ENCODE results near the gene SCAMP4. TPM values are rescaled to one million over a fixed set of nuclear protein-coding genes. Genes with fewer than 3 reads are reported as not detected.

Gene SCAMP4
- total RNA-seq, 1 donor from 2014 or later = 89.3 TPM

DNA sequence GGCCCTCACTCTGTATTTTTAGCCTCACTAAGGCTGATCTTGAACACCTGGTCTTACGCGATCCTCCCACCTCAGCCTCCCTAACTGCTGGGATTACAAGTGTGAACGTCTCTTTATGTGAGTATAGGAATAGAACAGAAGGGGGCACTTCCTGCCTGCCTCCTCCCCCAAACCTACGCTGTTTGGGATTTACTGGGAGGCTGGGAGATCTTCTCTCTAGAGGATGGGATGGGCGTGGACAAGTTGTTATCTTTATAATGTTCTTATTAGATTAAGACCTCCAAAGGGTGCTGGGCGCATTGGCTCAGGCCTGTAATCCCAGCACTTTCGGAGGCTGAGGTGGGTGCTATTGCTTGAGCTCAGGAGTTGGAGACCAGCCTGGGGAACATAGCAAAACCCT lies 32.9 kb downstream of the SCAMP4 start:
- DNase-seq (ENCODE audit: low spot score) = no peak

DNA sequence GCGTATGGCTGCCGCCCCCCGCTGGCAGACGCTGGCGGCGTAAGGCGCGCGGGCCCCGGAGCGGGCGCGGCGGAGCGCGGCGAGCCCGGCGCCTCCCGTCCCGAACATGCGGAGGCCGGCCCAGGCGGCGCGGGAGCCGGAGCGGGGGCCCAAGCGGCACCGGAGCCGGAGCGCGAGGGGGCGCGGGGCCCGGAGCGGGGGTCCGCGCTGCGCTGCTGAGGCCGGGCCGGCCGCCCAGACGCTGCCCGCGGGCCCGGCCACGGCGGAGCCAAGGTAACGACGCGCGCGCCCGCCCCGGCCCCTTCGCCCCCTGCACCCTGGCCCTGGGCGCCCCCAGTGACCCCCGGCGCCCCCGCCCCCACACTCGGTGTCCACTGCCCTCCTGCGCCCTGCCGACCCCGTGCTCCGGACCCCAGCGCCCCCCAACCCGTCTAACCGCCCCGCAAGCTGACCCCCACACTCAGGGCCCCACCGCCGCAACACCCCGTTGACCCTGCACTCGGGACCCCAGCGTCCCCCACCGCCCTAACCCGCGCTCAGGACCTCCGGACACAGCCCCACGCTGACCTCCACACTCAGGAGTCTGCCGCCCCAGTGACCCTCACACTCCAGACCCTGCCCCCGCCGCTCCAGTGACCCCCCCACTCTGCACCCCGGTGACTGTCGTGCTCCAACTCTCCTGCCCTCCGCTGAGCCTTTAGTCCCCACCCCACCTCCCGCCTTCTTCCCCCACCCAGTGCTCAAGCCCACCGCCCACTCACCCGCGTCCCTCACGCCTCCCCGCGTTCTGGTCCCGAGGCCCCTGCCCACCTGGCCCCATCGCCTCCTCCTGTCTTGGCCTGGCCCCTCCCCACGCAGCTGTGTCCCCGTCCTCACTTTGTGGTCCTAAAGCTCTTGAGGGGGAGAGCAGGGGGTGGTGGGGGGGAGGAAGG lies 36.2 kb downstream of the SCAMP4 start, which contains the start of gene CSNK1G2:
CSNK1G2 (plus strand) TSS at position 27 of the 932 bp plus-strand sequence. CDS start 28,601 bp downstream, outside the sequence.
- no peak for DNase-seq (ENCODE audit: low spot score)

DNA sequence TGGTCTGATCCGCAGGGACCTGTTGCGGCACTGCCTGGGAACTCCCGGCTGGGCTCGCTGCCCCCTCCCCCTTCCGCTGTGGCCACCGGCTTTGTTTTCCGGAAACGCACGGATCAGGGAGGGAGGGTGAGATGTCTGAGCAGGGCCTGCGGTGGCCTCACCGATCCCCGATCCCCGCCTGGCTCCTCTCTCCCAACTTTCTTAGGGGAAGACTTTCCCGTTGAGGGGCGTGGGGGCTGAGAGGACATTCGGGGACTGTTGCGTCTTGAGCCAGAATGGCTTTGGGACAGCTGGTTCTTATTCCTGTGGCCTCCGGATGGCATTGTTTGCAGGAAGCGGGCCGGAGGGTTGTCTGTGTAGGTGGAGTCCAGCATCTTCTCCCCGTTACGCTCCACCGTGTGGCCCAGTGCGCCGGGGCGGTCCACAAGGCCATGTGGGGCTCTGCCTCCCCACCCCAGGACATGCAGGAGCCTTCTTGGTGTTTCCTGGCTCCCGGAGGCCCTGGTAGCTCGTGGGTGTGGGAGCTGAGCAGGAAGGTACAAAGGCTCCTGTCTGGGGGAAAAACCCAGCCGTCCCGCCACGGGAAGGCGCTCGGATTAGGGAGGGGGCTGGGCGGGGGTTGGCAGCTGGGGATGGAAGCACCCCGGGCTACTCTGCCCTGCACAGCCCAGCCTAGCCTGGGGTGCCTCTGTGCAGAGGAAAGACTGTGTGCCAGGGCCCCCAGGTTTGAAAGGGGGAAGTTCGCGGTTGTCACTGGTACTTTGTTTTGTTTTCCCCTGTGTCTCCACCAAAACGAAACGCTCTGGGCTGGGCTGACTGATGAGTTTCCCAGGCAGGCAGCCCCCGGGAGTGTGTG lies 37.1 kb downstream of the SCAMP4 start:
- peak; percentile 74 for DNase-seq (ENCODE audit: low spot score)

DNA sequence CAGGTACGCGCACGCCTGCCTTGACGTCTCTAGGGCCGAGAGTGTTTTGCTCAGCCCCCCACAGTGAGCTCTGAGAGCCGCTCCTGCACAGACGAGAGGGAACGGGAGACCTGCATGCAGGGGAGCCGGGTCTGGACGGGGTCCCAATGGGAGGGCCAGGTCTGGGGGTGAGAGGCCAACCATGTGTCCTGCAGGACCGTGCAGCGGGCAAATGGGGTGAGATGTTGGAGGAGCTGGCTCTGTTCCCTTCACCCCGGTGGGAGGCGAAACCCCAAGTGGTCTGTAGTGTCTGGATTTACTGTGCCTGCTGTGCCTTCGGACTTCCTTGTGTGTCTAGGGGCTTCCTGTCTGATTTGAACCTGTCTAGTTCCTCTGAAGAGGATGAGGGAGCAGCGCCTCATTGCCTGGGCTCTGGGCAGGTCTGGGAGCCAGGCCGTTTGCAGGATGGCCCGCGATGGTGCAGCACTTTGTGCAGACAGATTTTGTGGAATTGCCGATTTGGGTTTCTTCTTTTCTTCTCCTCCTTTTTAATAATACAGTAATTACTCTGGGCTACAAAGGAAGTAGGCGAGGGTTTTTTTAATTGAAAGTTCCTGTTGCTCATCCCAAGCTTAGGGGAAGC lies 37.8 kb downstream of the SCAMP4 start:
- DNase-seq (ENCODE audit: low spot score) = no peak

DNA sequence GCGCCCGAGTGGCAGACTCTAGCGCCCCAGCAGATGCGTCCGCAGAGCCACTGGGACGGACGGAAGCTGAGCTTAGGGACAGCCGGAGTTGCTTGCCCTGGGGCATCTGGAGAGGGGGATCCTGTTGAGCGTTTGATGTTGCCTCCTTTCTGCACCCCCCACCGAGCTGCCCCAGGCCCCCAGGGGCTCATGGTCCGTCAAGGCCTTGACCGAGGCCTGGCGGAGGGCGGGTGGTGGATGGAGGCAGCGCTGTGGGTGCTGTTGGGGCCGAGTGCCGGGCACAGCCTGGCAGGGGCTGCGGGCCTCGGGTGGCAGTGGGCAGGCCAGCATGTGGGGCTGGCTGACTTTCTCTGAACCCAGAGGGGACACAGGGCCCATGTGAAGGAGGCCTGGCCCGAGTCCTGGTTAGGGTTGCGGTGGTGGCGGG lies 38.5 kb downstream of the SCAMP4 start:
- no peak for DNase-seq (ENCODE audit: low spot score)

DNA sequence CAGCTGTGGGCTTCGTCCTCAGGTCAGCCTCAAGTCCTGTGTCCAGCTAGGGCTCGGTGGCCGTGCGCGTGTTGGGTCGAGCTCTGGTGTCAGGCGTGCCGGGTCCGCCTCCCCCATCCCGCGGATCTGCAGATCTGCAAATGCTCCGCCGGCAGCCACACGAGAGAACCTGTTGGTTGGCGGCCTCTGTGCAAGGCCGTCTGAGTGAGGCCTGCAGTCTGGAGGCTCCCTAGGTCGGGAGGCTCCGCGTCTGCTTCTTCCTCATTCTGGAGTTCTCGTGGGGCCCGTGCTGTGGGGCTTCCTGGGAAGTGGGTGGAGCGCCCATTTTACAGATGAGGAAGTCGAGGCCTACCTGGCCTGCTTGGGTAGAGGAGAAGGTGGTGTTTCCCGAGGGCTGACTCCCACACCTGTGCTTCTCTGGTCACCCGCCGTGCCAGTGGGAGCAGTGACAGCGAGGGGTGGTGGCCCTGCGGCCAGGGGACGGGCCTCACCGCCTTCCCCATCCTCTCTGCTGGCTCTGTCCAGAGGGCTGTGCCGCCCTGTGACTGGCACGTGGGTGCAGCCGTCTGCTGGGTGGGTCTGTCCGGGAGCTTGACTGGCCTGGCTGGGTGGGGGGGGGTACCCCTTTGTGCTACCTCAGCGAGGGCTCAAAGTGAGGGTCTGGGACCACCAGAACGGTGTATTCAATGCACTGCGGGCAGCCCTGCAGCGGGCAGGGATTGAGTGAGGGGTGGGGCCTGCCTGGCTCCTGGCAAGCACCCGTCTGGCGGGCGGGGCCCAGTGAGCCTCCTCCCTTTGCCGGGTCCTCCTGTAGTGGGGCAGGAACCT lies 39.1 kb downstream of the SCAMP4 start:
- no peak for DNase-seq (ENCODE audit: low spot score)

DNA sequence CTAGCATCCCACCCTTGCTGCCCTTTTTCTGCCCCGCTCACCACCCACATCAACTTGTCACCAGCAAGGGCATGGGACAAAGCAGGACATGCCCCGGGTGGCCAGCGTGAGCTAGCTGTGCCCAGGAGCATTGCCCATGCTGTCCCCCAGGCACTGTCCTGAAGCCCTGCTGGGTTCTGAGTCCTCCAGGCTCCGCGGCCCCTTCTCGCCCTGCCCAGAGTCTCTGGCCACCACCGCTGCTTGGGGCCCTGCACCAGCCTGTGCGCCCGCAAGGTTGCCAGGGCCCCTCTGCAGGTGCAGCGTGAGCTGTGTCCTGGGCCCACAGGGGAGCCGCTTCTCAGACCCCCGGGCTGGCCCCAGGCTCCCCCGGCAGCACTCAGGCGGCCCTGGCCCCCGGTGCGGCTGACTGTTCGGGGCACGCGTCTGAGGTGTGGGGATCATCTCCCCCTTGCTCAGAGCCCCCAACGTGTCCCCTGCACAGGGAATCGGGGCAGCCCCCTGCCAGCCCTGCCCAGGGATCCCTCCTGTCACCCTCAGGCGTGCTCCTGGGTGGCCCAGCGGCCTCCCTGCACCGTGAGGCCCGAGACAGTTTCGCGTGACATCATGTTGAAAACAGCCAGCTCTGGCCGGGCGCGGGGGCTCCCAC lies 39.8 kb downstream of the SCAMP4 start:
- DNase-seq (ENCODE audit: low spot score) = no peak

DNA sequence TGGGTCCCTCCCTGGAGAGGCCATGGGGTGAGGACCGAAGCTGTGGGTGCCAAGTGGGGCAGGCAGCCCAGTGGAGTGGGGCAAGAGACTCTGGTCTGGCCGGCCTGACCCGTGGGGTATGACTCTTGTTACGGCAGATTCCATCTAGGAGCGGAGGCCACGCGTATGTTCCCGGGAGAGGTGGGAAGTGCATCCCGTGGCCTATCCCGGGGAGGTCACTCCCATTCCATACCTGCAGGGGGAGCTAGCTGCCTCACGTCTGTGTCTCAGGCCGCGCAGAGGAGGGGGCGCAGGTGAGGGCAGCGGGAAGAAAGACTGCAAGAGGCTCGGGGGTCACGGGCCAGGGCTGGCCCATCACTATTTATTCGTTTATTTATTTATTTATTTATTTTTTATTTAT lies 40.7 kb downstream of the SCAMP4 start:
- no peak for DNase-seq (ENCODE audit: low spot score)

DNA sequence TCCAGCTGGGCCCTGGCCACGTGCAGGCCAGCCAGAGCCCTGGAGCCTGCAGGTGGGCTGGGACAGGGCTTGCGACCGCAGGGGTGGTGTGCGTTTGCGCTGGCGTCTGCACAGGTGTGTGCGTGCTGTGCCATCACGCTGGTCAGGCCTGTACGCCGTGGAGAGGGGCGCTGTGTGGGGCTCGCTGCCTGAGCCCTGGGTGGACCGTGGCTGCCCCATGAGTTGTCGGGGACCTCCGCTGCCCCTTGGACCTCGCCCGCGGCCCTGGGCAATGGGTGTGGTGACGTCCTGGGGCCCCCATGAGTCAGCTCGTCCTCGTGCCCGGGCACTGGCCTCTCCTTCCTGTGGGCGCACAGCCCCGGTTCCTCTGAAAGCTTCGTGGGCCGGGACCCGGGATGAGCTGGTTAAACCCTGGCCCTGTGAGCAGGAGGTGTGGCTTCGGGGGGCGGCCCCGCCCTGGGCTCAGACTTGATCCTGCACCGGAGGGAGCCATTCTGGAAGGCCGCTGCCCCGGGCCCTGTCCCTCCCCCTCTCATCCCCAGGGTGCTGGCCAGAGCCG lies 42.5 kb downstream of the SCAMP4 start:
- DNase-seq (ENCODE audit: low spot score) = no peak

DNA sequence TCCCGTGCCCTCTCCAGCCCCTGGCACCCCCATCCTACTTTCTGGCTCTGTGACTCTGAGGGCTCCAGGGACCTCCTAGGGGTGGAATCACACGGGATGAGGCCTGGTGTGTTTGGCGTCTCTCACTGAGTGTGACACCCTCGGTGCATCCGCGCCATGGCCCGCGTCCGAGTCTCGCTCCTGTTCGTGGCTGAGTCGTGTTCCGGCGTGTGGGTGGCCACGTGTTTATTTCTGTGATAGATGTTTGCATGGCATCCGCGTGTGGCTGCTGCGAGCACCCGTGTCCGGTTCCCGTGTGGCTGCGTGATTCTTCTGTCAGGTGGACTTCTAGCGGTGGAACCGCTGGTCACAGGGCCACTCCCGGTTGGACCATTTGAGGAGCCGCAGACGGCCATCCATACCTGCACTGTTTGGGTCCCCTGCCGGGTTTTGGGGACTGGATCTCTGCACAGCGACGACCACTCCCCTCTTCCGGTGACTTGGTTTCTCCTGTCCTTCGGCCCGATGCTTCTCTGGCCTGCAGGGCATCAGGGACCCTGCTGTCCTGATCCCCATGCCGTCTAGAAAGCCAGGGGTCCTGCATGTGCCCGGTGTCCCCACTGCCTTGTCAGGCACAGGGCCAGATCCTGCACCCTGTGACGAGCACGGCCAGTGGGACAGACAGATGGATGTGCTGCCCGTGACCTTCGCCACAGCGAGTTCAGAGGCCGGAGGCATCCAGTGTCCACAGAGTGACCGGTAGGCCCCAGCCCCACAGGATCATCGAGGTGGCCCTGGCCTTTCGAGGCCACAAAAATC lies 44.3 kb downstream of the SCAMP4 start:
- DNase-seq (ENCODE audit: low spot score) = no peak

DNA sequence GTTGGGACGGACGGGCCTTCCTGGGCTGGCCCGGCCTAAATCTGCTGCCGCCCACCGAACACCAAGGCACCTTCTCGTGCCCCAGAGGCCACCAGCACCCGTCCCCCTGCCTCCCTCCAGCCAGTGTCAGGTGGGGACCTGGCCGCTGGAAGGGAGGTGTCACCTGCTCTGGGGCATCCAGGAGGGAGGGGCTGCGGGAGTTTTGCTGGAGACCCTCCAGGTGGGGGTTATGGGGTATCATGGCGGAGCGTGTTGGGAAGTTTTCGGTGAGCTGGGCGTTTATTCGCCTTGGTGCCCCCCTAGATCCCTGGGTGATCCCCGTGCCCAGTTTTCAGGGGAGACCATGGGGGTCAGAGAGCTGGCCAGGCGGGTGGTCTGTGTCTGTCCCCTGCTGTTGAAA lies 45.4 kb downstream of the SCAMP4 start:
- no peak for DNase-seq (ENCODE audit: low spot score)

DNA sequence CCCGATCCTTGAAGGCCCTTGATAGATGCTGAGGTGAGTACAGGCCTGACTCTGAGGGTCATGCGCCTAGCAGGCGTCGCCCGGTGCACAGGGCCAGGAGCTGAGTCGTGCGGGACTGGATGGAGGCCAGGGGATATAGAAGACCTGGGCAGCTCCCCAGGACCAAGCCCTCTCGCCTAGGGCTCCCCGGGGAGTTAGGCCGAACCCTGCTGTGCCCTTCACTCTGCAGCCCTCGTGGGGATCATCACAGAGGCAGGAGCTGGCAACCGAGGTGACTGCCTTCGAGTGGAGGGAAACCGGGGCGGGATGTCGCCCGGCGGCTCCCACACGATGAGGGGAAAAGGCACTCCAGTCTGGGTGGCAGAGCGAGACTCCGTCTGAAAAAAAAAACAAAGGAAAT lies 47.4 kb downstream of the SCAMP4 start:
- DNase-seq (ENCODE audit: low spot score) = no peak

DNA sequence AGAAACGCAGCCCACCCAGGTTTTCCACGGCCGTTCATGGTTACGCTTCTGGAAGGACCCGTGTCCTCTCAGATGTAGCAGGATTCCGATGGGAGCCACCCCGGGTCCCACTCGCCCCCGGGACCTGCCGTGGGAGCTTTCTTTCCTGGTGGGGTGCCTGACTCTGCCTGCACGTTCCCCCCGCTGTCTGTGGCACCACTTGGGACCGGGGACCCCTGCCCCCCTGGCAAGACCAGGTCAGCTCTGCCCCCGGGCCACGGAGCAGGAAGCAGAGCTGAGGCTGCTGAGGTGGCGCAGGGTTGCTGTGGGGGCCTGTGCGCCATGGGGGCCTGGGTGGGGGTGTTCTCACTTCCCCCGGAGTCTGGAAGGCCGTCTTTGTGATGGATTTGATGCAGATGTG lies 47.8 kb downstream of the SCAMP4 start:
- no peak for DNase-seq (ENCODE audit: low spot score)

DNA sequence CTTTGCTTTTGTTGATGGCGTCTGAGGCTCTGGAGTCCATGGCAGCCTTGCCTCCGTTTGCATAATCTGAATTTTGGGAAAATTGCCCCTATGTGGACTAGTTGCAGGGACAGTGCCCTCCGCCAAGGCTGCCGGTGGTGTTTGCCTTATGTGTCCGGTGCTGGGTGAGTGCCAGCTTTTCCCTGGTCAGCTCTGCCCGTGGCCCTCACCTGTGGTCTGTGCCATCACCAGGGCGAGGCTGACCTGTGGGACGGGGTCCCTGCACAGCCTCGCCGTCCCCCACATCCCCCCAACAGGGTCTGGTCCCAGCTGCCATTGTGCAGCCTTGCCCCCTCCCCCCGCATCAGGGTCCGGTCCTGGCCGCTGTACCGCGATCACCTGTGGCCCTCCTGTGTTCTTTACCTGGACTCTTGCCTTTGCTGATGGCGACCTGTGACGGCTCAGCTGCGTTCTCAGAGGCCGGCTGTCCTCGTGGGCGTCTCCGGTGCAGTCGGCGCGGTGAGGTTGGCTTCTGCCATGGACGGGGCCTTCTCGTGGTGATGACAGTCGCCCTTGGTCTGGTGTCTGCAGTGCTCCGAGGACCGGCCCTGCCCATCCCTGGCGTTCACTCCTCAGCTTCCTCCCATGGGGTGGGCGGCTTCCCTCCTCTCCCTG lies 48.4 kb downstream of the SCAMP4 start:
- DNase-seq (ENCODE audit: low spot score) = no peak

DNA sequence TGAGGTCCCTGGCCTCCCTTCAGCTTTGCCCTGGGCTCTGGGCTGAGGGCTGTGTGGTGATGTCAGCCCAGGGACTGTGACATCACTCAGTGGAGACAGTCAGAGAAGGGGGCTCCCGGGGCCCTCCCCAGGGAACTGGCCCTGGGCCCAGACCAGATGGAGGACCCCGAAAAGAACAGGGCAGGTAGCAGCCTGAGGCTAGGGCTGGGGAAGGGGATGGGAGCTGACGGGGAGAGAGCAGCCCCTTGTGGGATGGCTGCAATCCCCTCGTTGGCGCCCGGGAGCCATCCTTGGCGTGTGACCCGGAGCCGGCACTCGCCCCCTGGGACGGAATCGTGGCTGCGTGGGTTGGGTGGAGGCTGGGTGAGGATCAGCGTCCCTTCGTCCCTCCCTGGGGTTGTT lies 49.3 kb downstream of the SCAMP4 start:
- no peak for DNase-seq (ENCODE audit: low spot score)

DNA sequence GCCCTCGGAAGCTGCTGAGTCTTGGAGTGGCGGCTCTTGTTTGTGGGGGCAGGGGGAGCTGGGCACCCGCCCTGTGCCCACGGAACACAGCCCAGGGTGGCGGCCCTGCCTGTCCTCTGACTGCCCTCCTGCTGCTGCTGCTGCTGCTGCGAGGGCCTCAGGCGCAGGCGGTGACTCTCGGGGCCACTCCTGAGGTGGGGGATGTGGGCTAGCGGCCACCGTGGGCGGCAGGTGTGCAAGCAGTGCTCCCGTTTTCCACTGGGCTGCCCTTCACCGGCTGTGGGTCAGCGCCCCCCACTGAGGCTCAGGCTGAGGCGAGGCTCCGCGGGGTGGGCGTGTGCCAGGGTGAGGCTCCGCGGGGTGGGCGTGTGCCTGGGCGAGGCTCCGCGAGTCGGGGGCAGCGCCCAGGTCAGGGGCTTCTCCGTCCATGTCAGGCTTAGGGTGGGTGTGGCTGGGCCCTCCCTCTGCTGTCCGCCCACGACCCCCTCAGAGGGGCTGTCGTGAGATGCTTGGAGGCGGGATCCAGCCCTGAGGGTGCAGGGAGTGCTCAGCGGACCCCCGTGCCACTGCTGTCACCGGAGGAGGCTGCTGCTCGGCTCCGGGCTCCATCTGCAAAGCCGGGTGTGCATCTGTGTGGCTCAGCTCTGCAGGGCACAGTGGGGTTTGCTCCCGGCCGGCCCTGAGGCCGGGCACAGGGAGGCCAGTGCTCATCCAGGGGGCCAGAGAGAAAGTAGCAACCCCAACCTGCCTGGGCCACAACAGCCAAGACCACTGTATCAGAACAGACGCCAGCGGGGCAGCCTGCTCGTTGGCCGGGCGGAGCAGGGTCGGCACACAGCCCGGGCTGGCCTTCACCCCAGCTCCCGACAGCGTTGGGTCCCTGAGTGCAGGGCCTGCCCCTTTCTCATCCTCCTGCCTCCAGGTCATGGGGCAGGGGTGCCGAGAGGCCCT lies 50.2 kb downstream of the SCAMP4 start:
- DNase-seq (ENCODE audit: low spot score) = no peak

DNA sequence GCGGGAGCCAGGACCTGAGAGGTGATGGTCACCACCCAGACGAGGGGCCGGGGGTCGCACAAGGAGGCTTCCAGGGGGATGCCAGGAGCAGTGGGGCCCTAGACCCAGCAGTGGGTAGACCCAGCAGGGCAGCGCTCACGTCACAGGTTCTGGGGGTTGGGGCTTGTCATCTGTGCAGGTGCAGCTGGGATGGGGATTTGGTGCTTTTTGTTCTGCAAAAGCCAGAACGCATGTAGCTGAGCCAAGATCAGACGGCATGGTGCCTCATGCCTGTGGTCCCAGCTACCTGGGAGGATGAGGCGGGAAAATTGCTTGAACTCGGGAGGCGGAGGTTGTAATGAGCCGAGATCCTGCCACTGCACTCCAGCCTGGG lies 50.9 kb downstream of the SCAMP4 start:
- DNase-seq (ENCODE audit: low spot score) = no peak

All from mucosa of gallbladder (tissue), 1 donor.